ENCODE results near the gene PAK1.

- TF ChIP-seq CTCF (IDR thresholded peaks at IDR 0.05) (no peak), EZH2 (IDR thresholded peaks at IDR 0.05; ENCODE audit: borderline replicate concordance, insufficient read depth, low read depth, low read length, poor library complexity, severe bottlenecking) (no peak)
These were observed 162.2 kb downstream of the PAK1 start for GRCh38 chr11:77311701-77312100.

Data from B cell (primary cell).